ENCODE results near the gene ZNF283.
"Not testable (repeated sequence)": the region's sequence is repeated elsewhere in the genome, so short reads cannot be mapped to it uniquely, and the experiment has no call there.

Gene ZNF283

DNA sequence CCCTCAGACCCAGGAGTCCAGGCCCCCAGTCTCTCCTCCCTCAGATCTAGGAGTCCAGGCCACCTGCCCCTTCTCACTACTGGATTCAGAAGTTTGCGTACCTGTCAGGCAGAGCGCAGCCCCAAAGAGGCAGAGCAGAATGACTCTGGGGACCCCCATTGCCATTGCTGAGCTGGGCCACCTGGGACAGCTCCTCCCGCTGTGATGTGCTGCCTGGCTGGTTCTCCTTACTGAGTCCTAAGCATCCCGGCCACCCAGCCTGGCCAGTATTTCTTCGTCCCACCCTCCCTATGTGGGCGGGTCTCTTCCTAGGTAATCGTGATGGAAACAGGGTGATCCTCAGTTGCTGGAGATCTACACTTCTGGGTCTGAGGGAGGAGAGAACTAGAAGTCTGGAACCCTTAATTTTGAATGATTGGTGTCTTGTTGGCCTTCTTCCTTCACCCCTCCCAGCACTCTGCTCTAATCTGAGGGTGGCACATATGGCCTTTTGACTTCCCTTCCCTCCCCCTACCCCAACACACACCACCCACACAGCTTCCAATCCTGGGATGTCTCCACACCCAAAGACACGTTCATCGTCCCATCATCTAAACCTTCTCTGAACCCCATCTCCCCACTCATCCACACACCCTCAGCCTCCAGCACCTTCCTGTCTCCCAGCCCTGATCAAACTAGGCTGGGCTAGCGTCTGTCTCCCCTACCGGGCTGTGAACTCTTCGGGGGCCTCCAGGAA is 24.7 kb upstream of the ZNF283 start, which contains the start of gene LYPD5:
Gene LYPD5 (minus strand): TSS at position 232 of the 736 bp plus-strand sequence. CDS start 67 bp downstream, at position 165.
- Histone ChIP-seq H3K18ac (ENCODE audit: low read length) (no peak within 1 kb of the TSS), H3K4me3 (ENCODE audit: low read length in 2 of 2) (no peak within 1 kb of the TSS), H2BK120ac (ENCODE audit: low read depth, low read length) (no peak within 1 kb of the TSS), H3K9ac (ENCODE audit: low read depth, low read length, poor library complexity) (no peak within 1 kb of the TSS), H3K36me3 (replicated peaks in 1 of 2; ENCODE audit: control insufficient read depth in 2 of 2, insufficient read depth in 2 of 2, low read length in 2 of 2) (no peaks in the 10 kb centered on the region), H2AFZ (ENCODE audit: low read length) (no peak within 1 kb of the TSS), H4K8ac (ENCODE audit: low read depth, low read length) (no peak within 1 kb of the TSS), H3K4ac (ENCODE audit: low read length) (no peak within 1 kb of the TSS), H3K4me2 (ENCODE audit: insufficient read depth, low read length, poor library complexity, severe bottlenecking) (no peak within 1 kb of the TSS), H2BK15ac (ENCODE audit: low read length) (no peak within 1 kb of the TSS), H3K4me1 (ENCODE audit: control insufficient read depth in 2 of 2, insufficient read depth in 1 of 2, low read depth in 1 of 2, low read length in 2 of 2) (peaks cover 5% of the 10 kb centered on the region in 2 donors), H2BK5ac (ENCODE audit: low read length) (no peak within 1 kb of the TSS), H4K91ac (ENCODE audit: low read depth, low read length, poor library complexity) (no peak within 1 kb of the TSS), H3K79me1 (ENCODE audit: low read depth, low read length) (no peaks in the 10 kb centered on the region), H3K23ac (ENCODE audit: low read depth, low read length, poor library complexity) (no peak within 1 kb of the TSS), H3K27ac (replicated peaks; ENCODE audit: low read length) (no peak within 1 kb of the TSS), H3K14ac (ENCODE audit: low read length) (no peak within 1 kb of the TSS), H2AK5ac (ENCODE audit: low read depth, low read length) (no peak within 1 kb of the TSS), H2BK12ac (ENCODE audit: low read length) (no peak within 1 kb of the TSS), H3K9me3 (replicated peaks in 1 of 2; ENCODE audit: control insufficient read depth in 2 of 2, insufficient read depth in 1 of 2, low read depth in 1 of 2, low read length in 2 of 2) (peaks cover 0 to 4% of the 10 kb centered on the region in 2 donors), H3K27me3 (ENCODE audit: control insufficient read depth in 3 of 3, insufficient read depth in 3 of 3, low read depth in 1 of 3, low read length in 3 of 3) (peaks cover 2 to 36% (median 27%) of the 10 kb centered on the region in 3 experiments)
- no CpG with 5 or more reads among the region's 12 CpGs for WGBS, 2 donors (ENCODE audit: extremely low coverage in 2 of 2, insufficient read length in 2 of 2, insufficient replicate concordance in 1 of 2)
- no peak for DNase-seq (ENCODE audit: low spot score)

GRCh38 chr19:43804432-43804831 is 22.7 kb upstream of the ZNF283 start:
- Histone ChIP-seq H2BK5ac (ENCODE audit: low read length) (no peak overlapping the region), H3K18ac (ENCODE audit: low read length) (no peak overlapping the region), H4K8ac (ENCODE audit: low read depth, low read length) (no peak overlapping the region), H4K91ac (ENCODE audit: low read depth, low read length, poor library complexity) (no peak overlapping the region), H3K36me3 (replicated peaks in 1 of 2; ENCODE audit: control insufficient read depth in 2 of 2, insufficient read depth in 2 of 2, low read length in 2 of 2) (no peaks in the 10 kb centered on the region), H3K14ac (ENCODE audit: low read length) (no peak overlapping the region), H3K4me2 (ENCODE audit: insufficient read depth, low read length, poor library complexity, severe bottlenecking) (no peak overlapping the region), H3K27ac (replicated peaks; ENCODE audit: low read length) (no peak overlapping the region), H3K27me3 (ENCODE audit: control insufficient read depth in 3 of 3, insufficient read depth in 3 of 3, low read depth in 1 of 3, low read length in 3 of 3) (peaks cover 0 to 16% (median 6%) of the 10 kb centered on the region in 3 experiments), H3K79me1 (ENCODE audit: low read depth, low read length) (no peaks in the 10 kb centered on the region), H2BK120ac (ENCODE audit: low read depth, low read length) (no peak overlapping the region), H2BK15ac (ENCODE audit: low read length) (no peak overlapping the region), H3K9ac (ENCODE audit: low read depth, low read length, poor library complexity) (no peak overlapping the region), H2AK5ac (ENCODE audit: low read depth, low read length) (no peak overlapping the region), H3K4me3 (ENCODE audit: low read length in 2 of 2) (no peak overlapping the region), H2AFZ (ENCODE audit: low read length) (peak overlapping the region; percentile 50), H3K4me1 (ENCODE audit: control insufficient read depth in 2 of 2, insufficient read depth in 1 of 2, low read depth in 1 of 2, low read length in 2 of 2) (no peaks in the 10 kb centered on the region), H3K23ac (ENCODE audit: low read depth, low read length, poor library complexity) (no peak overlapping the region), H3K4ac (ENCODE audit: low read length) (no peak overlapping the region), H2BK12ac (ENCODE audit: low read length) (no peak overlapping the region), H3K9me3 (replicated peaks in 1 of 2; ENCODE audit: control insufficient read depth in 2 of 2, insufficient read depth in 1 of 2, low read depth in 1 of 2, low read length in 2 of 2) (no peaks in the 10 kb centered on the region)
- WGBS, 2 donors (ENCODE audit: extremely low coverage in 2 of 2, insufficient read length in 2 of 2, insufficient replicate concordance in 1 of 2), result no CpG with 5 or more reads among the region's 2 CpGs
- DNase-seq (ENCODE audit: low spot score), result no peak

DNA sequence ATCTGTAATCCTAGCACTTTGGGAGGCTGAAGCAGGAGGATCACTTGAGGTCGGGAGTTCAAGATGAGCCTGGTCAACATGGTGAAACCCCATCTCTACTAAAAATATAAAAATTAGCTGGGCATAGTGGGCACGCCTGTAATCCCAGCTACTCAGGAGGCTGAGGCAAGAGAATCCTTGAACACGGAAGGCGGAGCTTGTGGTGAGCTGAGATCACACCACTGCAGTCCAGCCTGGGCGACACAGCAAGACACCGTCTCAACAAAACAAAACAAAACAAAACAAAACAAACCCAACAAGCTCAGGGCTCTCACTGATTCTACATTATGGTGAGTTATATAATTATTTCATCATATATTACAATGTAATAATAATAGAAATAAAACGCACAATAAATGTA is 20.7 kb upstream of the ZNF283 start:
- not testable (repeated sequence) for H3K9me3 ChIP-seq (replicated peaks in 1 of 2; ENCODE audit: control insufficient read depth in 2 of 2, insufficient read depth in 1 of 2, low read depth in 1 of 2, low read length in 2 of 2); H2BK120ac ChIP-seq (ENCODE audit: low read depth, low read length); H3K14ac ChIP-seq (ENCODE audit: low read length); H3K4me1 ChIP-seq (ENCODE audit: control insufficient read depth in 2 of 2, insufficient read depth in 1 of 2, low read depth in 1 of 2, low read length in 2 of 2); H3K4me3 ChIP-seq (ENCODE audit: low read length in 2 of 2); H3K9ac ChIP-seq (ENCODE audit: low read depth, low read length, poor library complexity); H3K27me3 ChIP-seq (ENCODE audit: control insufficient read depth in 3 of 3, insufficient read depth in 3 of 3, low read depth in 1 of 3, low read length in 3 of 3); H4K91ac ChIP-seq (ENCODE audit: low read depth, low read length, poor library complexity); H3K4me2 ChIP-seq (ENCODE audit: insufficient read depth, low read length, poor library complexity, severe bottlenecking); H3K18ac ChIP-seq (ENCODE audit: low read length); H3K4ac ChIP-seq (ENCODE audit: low read length); H2BK12ac ChIP-seq (ENCODE audit: low read length); H2BK15ac ChIP-seq (ENCODE audit: low read length); H2AK5ac ChIP-seq (ENCODE audit: low read depth, low read length); H2BK5ac ChIP-seq (ENCODE audit: low read length); H3K79me1 ChIP-seq (ENCODE audit: low read depth, low read length); H4K8ac ChIP-seq (ENCODE audit: low read depth, low read length); DNase-seq (ENCODE audit: low spot score); H3K27ac ChIP-seq (replicated peaks; ENCODE audit: low read length); H2AFZ ChIP-seq (ENCODE audit: low read length); H3K23ac ChIP-seq (ENCODE audit: low read depth, low read length, poor library complexity); H3K36me3 ChIP-seq (replicated peaks in 1 of 2; ENCODE audit: control insufficient read depth in 2 of 2, insufficient read depth in 2 of 2, low read length in 2 of 2)
- no CpG with 5 or more reads among the region's 7 CpGs for WGBS, 2 donors (ENCODE audit: extremely low coverage in 2 of 2, insufficient read length in 2 of 2, insufficient replicate concordance in 1 of 2)

GRCh38 chr19:43806848-43807247 is 20.3 kb upstream of the ZNF283 start:
- no peak overlapping the region for H3K23ac ChIP-seq (ENCODE audit: low read depth, low read length, poor library complexity)
- H3K4ac ChIP-seq (ENCODE audit: low read length), result no peak overlapping the region
- no peak overlapping the region for H3K14ac ChIP-seq (ENCODE audit: low read length)
- H3K4me1 ChIP-seq (ENCODE audit: control insufficient read depth in 2 of 2, insufficient read depth in 1 of 2, low read depth in 1 of 2, low read length in 2 of 2), result no peaks in the 10 kb centered on the region
- no peak for DNase-seq (ENCODE audit: low spot score)
- H4K8ac ChIP-seq (ENCODE audit: low read depth, low read length), result no peak overlapping the region
- H2AFZ ChIP-seq (ENCODE audit: low read length), result no peak overlapping the region
- no peak overlapping the region for H2AK5ac ChIP-seq (ENCODE audit: low read depth, low read length)
- no peak overlapping the region for H3K18ac ChIP-seq (ENCODE audit: low read length)
- H3K27me3 ChIP-seq (ENCODE audit: control insufficient read depth in 3 of 3, insufficient read depth in 3 of 3, low read depth in 1 of 3, low read length in 3 of 3), result peaks cover 0 to under 1% (median 0%) of the 10 kb centered on the region in 3 experiments
- H4K91ac ChIP-seq (ENCODE audit: low read depth, low read length, poor library complexity), result no peak overlapping the region
- no peaks in the 10 kb centered on the region for H3K36me3 ChIP-seq (replicated peaks in 1 of 2; ENCODE audit: control insufficient read depth in 2 of 2, insufficient read depth in 2 of 2, low read length in 2 of 2)
- no peaks in the 10 kb centered on the region for H3K9me3 ChIP-seq (replicated peaks in 1 of 2; ENCODE audit: control insufficient read depth in 2 of 2, insufficient read depth in 1 of 2, low read depth in 1 of 2, low read length in 2 of 2)
- no peak overlapping the region for H3K9ac ChIP-seq (ENCODE audit: low read depth, low read length, poor library complexity)
- H2BK15ac ChIP-seq (ENCODE audit: low read length), result no peak overlapping the region
- H3K4me2 ChIP-seq (ENCODE audit: insufficient read depth, low read length, poor library complexity, severe bottlenecking), result no peak overlapping the region
- no peak overlapping the region for H3K27ac ChIP-seq (replicated peaks; ENCODE audit: low read length)
- H2BK5ac ChIP-seq (ENCODE audit: low read length), result no peak overlapping the region
- no CpG with 5 or more reads among the region's 5 CpGs for WGBS, 2 donors (ENCODE audit: extremely low coverage in 2 of 2, insufficient read length in 2 of 2, insufficient replicate concordance in 1 of 2)
- H3K79me1 ChIP-seq (ENCODE audit: low read depth, low read length), result no peaks in the 10 kb centered on the region
- no peak overlapping the region for H3K4me3 ChIP-seq (ENCODE audit: low read length in 2 of 2)
- H2BK120ac ChIP-seq (ENCODE audit: low read depth, low read length), result no peak overlapping the region
- H2BK12ac ChIP-seq (ENCODE audit: low read length), result no peak overlapping the region
